Activated naive CD8-positive, alpha-beta T cell (primary cell): ENCODE measurements around the gene ATP5MK.
"Not testable (repeated sequence)": the region's sequence is repeated elsewhere in the genome, so short reads cannot be mapped to it uniquely, and the experiment has no call there.

Experiments
- H3K27ac Mint-ChIP-seq: one replicate; pipeline ENCODE4 v1.8.0; 2021; ENCODE audit warnings: mixed read lengths
- H3K27me3 Mint-ChIP-seq: one replicate; pipeline ENCODE4 v1.8.0; 2021; ENCODE audit warnings: mixed read lengths
- H3K36me3 Mint-ChIP-seq: one replicate; pipeline ENCODE4 v1.8.0; 2021; ENCODE audit warnings: mixed read lengths
- H3K4me1 Mint-ChIP-seq: one replicate; pipeline ENCODE4 v1.8.0; 2021; ENCODE audit warnings: low read depth, mixed read lengths
- H3K4me3 Mint-ChIP-seq: one replicate; pipeline ENCODE4 v1.8.0; 2021; ENCODE audit warnings: mild to moderate bottlenecking, mixed read lengths
- H3K9me3 Mint-ChIP-seq: one replicate; pipeline ENCODE4 v1.8.0; 2021; ENCODE audit warnings: low read depth, mixed read lengths

The ATP5MK gene

GRCh38 chr10:103359493-103359892 lies 36.8 kb downstream of the ATP5MK start:
- H3K27me3 Mint-ChIP-seq, H3K27ac Mint-ChIP-seq, H3K9me3 Mint-ChIP-seq, H3K36me3 Mint-ChIP-seq, H3K4me3 Mint-ChIP-seq, H3K4me1 Mint-ChIP-seq: not testable (repeated sequence)

GRCh38 chr10:103355906-103356599 lies 40.2 kb downstream of the ATP5MK start:
- H3K27me3 Mint-ChIP-seq, result no peaks in the 10 kb centered on the region
- no peak overlapping the region for H3K4me3 Mint-ChIP-seq
- no peaks in the 10 kb centered on the region for H3K9me3 Mint-ChIP-seq
- H3K4me1 Mint-ChIP-seq, result peaks cover 4% of the 10 kb centered on the region
- H3K36me3 Mint-ChIP-seq, result no peaks in the 10 kb centered on the region
- no peak overlapping the region for H3K27ac Mint-ChIP-seq

- not testable (repeated sequence) for H3K4me1 Mint-ChIP-seq, H3K27ac Mint-ChIP-seq, H3K27me3 Mint-ChIP-seq, H3K4me3 Mint-ChIP-seq, H3K36me3 Mint-ChIP-seq, H3K9me3 Mint-ChIP-seq
Measured at GRCh38 chr10:103354567-103354966, 41.7 kb downstream of the ATP5MK start.

- Mint-ChIP-seq H3K4me3 (no peak overlapping the region), H3K36me3 (peaks cover 2% of the 10 kb centered on the region), H3K9me3 (no peaks in the 10 kb centered on the region), H3K4me1 (peaks cover 8% of the 10 kb centered on the region), H3K27ac (no peak overlapping the region), H3K27me3 (no peaks in the 10 kb centered on the region)
Measured at GRCh38 chr10:103353281-103353680, 43.0 kb downstream of the ATP5MK start.

- Mint-ChIP-seq H3K4me1 (peaks cover 8% of the 10 kb centered on the region), H3K27ac (peak within 1 kb of the TSS; percentile 90), H3K4me3 (peak within 1 kb of the TSS; percentile 90), H3K36me3 (peaks cover 2% of the 10 kb centered on the region), H3K27me3 (no peaks in the 10 kb centered on the region), H3K9me3 (no peaks in the 10 kb centered on the region)
Measured at GRCh38 chr10:103350517-103351260, 45.6 kb downstream of the ATP5MK start, which contains the start of gene PCGF6. Gene PCGF6 (minus strand): TSS chr10:103351140. CDS start chr10:103351066, 74 bp downstream.

- H3K4me3 Mint-ChIP-seq, result peak overlapping the region; percentile 90
- H3K9me3 Mint-ChIP-seq, result no peaks in the 10 kb centered on the region
- no peaks in the 10 kb centered on the region for H3K27me3 Mint-ChIP-seq
- H3K36me3 Mint-ChIP-seq, result peaks cover 2% of the 10 kb centered on the region
- H3K27ac Mint-ChIP-seq, result peak overlapping the region; percentile 85
- H3K4me1 Mint-ChIP-seq, result peaks cover 8% of the 10 kb centered on the region
Measured at GRCh38 chr10:103350175-103350516, 46.1 kb downstream of the ATP5MK start.
